Measurements from ENCODE around the gene CAVIN1.
A peak's percentile ranks its signal among the peaks of the same experiment; 100 is the strongest.

CAVIN1 gene

DNA sequence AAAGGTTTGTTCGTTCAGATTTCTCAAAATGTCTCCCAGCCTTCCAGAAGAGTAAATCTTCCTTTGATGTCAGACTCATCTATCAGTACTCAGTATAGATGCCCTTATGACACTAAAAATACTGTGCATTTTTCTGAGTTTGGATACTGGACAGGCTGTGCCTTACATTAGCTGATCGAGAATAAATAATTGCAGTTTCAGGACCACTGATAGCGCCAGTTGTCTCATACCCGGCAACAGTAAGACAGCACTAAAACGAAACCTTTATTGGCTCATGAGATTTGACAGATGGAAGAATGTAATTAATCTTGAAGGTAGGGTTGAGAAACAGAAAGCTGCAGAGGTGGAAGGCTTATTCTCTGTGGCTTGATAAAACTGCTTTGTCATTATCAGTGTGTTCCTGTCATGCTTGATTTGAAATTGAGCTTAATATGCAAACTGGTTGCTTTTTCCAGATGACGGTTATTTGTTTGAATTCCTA, 36.8 kb upstream of the CAVIN1 start:
- Histone ChIP-seq H3K27ac (ENCODE audit: poor library complexity, severe bottlenecking) (peak overlapping the region; percentile 55), H3K36me3 (ENCODE audit: low read depth) (peaks cover 32% of the 10 kb centered on the region), H3K4me1 (ENCODE audit: insufficient read depth, poor library complexity, severe bottlenecking) (peaks cover 35% of the 10 kb centered on the region), H3K27me3 (ENCODE audit: insufficient read depth, poor library complexity, severe bottlenecking) (no peaks in the 10 kb centered on the region), H3K9me3 (ENCODE audit: severe bottlenecking) (no peaks in the 10 kb centered on the region), H3K4me3 (ENCODE audit: severe bottlenecking) (peak overlapping the region; percentile 51)
- TF ChIP-seq, protein P1, sequence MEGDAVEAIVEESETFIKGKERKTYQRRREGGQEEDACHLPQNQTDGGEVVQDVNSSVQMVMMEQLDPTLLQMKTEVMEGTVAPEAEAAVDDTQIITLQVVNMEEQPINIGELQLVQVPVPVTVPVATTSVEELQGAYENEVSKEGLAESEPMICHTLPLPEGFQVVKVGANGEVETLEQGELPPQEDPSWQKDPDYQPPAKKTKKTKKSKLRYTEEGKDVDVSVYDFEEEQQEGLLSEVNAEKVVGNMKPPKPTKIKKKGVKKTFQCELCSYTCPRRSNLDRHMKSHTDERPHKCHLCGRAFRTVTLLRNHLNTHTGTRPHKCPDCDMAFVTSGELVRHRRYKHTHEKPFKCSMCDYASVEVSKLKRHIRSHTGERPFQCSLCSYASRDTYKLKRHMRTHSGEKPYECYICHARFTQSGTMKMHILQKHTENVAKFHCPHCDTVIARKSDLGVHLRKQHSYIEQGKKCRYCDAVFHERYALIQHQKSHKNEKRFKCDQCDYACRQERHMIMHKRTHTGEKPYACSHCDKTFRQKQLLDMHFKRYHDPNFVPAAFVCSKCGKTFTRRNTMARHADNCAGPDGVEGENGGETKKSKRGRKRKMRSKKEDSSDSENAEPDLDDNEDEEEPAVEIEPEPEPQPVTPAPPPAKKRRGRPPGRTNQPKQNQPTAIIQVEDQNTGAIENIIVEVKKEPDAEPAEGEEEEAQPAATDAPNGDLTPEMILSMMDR (IDR thresholded peaks at IDR 0.05; ENCODE audit: poor library complexity, severe bottlenecking): peak; percentile 1
- ATAC-seq (ENCODE audit: low read depth) (peak; percentile 47), DNase-seq (ENCODE audit: low spot score) (no peak)

DNA sequence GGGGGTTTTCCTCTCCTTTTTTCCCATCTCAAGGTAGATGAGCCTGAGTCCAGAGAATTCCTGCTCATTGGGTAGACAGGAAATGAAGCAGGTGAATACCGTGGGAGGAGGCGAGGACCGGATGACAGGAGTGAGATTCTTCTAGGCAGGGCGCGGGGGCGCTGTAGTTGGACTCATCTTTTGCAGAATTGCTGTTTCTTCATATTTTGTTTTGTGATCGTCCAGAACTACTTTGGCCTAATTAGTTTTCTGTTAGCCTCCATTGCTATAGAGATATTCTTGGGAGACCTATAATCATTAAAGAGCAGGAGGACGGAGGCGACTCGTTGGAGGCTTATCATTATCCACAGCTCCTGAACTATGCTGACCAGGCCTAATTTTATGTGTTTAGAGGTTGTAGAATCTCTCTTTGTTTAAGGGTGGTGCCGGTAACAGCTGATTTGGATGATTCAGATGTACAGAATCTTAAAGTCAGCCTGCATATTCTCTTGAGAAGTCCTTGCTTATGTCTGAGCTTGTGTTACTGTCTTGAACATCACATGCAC, 36.3 kb upstream of the CAVIN1 start:
- Histone ChIP-seq H3K27me3 (ENCODE audit: insufficient read depth, poor library complexity, severe bottlenecking) (no peaks in the 10 kb centered on the region), H3K27ac (ENCODE audit: poor library complexity, severe bottlenecking) (peak overlapping the region; percentile 55), H3K36me3 (ENCODE audit: low read depth) (peaks cover 27% of the 10 kb centered on the region), H3K9me3 (ENCODE audit: severe bottlenecking) (no peaks in the 10 kb centered on the region), H3K4me1 (ENCODE audit: insufficient read depth, poor library complexity, severe bottlenecking) (peaks cover 32% of the 10 kb centered on the region), H3K4me3 (ENCODE audit: severe bottlenecking) (peak overlapping the region; percentile 51)
- DNase-seq (ENCODE audit: low spot score) (no peak), ATAC-seq (ENCODE audit: low read depth) (peak; percentile 75)
- TF ChIP-seq, protein P1 (IDR thresholded peaks at IDR 0.05; ENCODE audit: poor library complexity, severe bottlenecking): peak; percentile 53

DNA sequence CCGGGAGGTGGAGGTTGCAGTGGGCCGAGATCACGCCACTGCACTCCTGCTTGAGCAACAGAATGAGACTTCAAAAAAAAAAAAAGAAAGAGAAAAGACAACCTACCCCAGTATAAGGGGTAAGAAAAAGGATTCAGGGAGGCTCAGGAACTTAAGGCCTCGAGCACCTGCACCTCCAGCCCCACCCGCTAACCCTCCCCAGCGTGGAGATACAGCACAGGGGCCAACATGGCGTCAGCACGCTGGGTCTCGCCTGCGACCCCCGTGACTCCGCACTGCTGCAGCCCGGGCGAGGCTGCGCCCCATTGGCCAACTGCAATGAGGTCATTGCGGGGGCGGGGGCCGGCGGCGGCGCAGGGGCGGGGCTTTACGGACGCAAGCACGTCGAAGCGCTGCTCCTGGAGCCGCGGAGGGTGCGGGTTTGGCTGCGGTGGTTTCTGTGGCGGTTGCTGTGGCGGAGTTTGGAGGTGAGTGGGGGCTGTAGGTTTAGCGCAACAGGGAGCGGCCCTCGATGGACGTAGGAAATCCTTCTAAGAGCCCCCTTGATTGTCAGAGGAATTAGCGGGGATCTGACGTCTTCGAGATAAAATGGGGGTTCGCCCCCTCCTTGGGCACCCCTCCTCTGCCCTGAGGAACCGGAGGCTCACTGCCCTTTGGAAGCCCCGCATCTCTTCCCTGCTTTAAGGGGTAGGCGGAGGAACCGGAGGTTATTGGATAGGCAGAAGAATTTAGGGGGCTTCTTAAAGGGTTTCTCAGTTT, 35.6 kb upstream of the CAVIN1 start, which contains the start of gene ATP6V0A1:
TSS of gene ATP6V0A1 (plus strand) at position 382 of the 759 bp plus-strand sequence. CDS start 2,017 bp downstream, outside the sequence.
- Histone ChIP-seq H3K27me3 (ENCODE audit: insufficient read depth, poor library complexity, severe bottlenecking) (no peaks in the 10 kb centered on the region), H3K36me3 (ENCODE audit: low read depth) (peaks cover 22% of the 10 kb centered on the region), H3K4me1 (ENCODE audit: insufficient read depth, poor library complexity, severe bottlenecking) (peaks cover 32% of the 10 kb centered on the region), H3K27ac (ENCODE audit: poor library complexity, severe bottlenecking) (peak within 1 kb of the TSS; percentile 55), H3K4me3 (ENCODE audit: severe bottlenecking) (peak within 1 kb of the TSS; percentile 51), H3K9me3 (ENCODE audit: severe bottlenecking) (no peaks in the 10 kb centered on the region)
- ATAC-seq (ENCODE audit: low read depth) (peak; percentile 84), DNase-seq (ENCODE audit: low spot score) (peak; percentile 88)
- TF ChIP-seq, protein P1 (IDR thresholded peaks at IDR 0.05; ENCODE audit: poor library complexity, severe bottlenecking): no peak

DNA sequence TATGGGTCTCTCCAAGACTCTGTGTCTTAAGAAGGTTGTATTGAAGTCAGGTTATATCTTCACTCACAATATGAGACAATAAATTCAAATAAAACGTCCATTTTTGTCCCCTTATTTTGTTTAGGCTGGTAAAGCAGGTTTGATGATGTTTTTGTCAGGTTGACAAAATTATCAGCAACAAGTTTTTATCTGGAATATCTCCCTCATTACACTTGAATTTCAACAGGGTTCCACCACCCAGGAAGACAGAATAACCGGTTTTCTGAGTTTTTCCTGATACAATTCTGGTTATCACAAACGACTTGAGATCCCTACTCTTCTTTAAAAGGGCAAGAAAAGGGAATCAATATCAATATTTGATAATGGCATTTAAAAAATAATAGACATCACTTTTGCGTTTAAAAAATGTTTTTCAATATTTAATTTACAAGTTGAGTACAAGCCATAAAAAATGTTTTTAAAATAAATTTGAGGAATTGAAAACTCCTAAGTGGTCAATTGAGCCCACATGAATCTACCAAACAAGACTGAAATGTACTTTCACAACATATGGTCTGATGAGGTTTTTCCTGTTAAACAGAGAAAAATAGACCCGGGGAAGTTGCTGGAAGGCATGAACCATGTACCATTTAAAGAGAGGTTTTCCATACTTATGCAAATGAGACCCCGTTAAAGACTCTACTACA, 34.2 kb upstream of the CAVIN1 start:
- Histone ChIP-seq H3K27me3 (ENCODE audit: insufficient read depth, poor library complexity, severe bottlenecking) (no peaks in the 10 kb centered on the region), H3K4me3 (ENCODE audit: severe bottlenecking) (no peak overlapping the region), H3K4me1 (ENCODE audit: insufficient read depth, poor library complexity, severe bottlenecking) (peaks cover 32% of the 10 kb centered on the region), H3K36me3 (ENCODE audit: low read depth) (peaks cover 13% of the 10 kb centered on the region), H3K9me3 (ENCODE audit: severe bottlenecking) (no peaks in the 10 kb centered on the region), H3K27ac (ENCODE audit: poor library complexity, severe bottlenecking) (peak overlapping the region; percentile 55)
- no peak for DNase-seq (ENCODE audit: low spot score)
- TF ChIP-seq, protein P1 (IDR thresholded peaks at IDR 0.05; ENCODE audit: poor library complexity, severe bottlenecking): no peak
- ATAC-seq (ENCODE audit: low read depth): no peak

Measured in RWPE2 (cell line).